Panc1 (cell line): Measurements from ENCODE around the gene SIK3.

Source experiments
- POLR2AphosphoS5 ChIP-seq: IDR thresholded peaks from 2 replicates; pipeline ENCODE4 v1.6.1; 2012; ENCODE audit warnings: mild to moderate bottlenecking, low read depth, low read length, moderate library complexity
- TCF7L2 ChIP-seq: IDR thresholded peaks from 2 replicates; pipeline ENCODE4 v1.6.1; 2011; ENCODE audit warnings: mild to moderate bottlenecking, low read depth, low read length, inconsistent platforms
- TF ChIP-seq, protein P1 (sequence below): fragments of 450-650 bp; IDR thresholded peaks from 2 replicates; pipeline ENCODE4 v1.5.1; 2017; ENCODE audit warnings: mild to moderate bottlenecking

DNA sequence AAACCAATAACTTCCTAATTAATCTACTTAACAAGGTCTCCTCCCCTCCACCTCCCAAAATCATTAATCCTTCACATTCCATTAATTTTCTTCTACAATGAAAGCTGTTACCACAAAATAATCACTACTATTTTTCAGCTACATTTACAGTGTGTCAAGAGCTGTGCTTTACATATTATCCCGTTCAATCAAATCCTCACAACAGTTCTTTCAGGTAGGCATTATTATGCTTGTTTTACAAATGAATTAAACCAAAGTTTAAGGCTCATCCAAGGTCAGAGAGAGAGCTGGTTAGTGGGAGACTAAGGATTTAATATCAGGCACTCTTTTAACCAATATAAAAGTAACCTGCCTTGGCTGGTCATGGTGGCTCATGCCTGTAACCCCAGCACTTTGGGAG is 107.4 kb downstream of the SIK3 start:
- TF ChIP-seq, protein P1, sequence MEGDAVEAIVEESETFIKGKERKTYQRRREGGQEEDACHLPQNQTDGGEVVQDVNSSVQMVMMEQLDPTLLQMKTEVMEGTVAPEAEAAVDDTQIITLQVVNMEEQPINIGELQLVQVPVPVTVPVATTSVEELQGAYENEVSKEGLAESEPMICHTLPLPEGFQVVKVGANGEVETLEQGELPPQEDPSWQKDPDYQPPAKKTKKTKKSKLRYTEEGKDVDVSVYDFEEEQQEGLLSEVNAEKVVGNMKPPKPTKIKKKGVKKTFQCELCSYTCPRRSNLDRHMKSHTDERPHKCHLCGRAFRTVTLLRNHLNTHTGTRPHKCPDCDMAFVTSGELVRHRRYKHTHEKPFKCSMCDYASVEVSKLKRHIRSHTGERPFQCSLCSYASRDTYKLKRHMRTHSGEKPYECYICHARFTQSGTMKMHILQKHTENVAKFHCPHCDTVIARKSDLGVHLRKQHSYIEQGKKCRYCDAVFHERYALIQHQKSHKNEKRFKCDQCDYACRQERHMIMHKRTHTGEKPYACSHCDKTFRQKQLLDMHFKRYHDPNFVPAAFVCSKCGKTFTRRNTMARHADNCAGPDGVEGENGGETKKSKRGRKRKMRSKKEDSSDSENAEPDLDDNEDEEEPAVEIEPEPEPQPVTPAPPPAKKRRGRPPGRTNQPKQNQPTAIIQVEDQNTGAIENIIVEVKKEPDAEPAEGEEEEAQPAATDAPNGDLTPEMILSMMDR = no peak
- no peak for TF ChIP-seq POLR2AphosphoS5
- TF ChIP-seq TCF7L2 = no peak
